ENCODE measurements around the gene FNDC3B. TPM values are rescaled to one million over a fixed set of nuclear protein-coding genes. Genes with fewer than 3 reads are reported as not detected.

Gene FNDC3B
- total and polyA plus RNA-seq, 2 of the 8 experiments (the other 6 are each of a cell fraction or from before 2014, with no cell fraction given) = 14.1 to 44.4 TPM

DNA sequence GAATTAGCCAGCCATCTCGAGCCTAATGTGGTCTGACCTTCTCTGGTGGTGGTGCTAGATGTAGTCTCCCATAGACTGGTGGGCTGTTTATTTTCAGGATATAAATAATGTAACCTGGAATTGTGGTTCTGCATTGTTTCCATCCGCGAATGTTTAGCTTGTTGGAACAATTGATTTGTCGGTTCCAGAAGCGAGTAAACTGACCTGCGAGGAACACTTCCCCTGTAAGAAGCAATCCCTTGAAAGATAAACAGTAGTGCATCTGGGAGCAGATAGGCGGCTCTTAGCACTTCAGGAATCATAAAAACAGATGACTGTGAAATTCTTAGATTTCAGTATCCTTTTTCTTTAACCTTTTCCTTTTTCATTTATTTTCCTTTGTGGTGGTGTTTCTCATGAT lies 251.1 kb downstream of the FNDC3B start:
- Histone ChIP-seq H3K18ac (ENCODE audit: extremely low read depth, low read length) (no peak overlapping the region), H4K91ac (replicated peaks; ENCODE audit: insufficient read length, low read length) (no peak overlapping the region), H2BK12ac (ENCODE audit: low read depth, low read length) (no peak overlapping the region), H3K56ac (replicated peaks; ENCODE audit: insufficient read length, low read depth, low read length) (no peak overlapping the region), H2BK120ac (replicated peaks; ENCODE audit: low read depth, low read length) (no peak overlapping the region), H3K79me1 (ENCODE audit: low read depth, low read length) (no peaks in the 10 kb centered on the region), H3K27me3 (replicated peaks in 1 of 4; ENCODE audit: control insufficient read depth in 3 of 4, extremely low read depth in 1 of 4, insufficient read depth in 3 of 4, low read length in 3 of 4) (no peaks in the 10 kb centered on the region), H3K4me1 (replicated peaks in 1 of 4; ENCODE audit: control insufficient read depth in 3 of 4, insufficient read depth in 4 of 4, low read length in 3 of 4) (no peaks in the 10 kb centered on the region), H2BK20ac (ENCODE audit: low read length) (no peak overlapping the region), H3K4me3 (ENCODE audit: extremely low read depth in 1 of 4, insufficient read depth in 2 of 4, low read depth in 3 of 4, low read length in 4 of 4) (no peak overlapping the region), H3K9me3 (ENCODE audit: insufficient read depth in 2 of 2, low read depth in 1 of 2, low read length in 1 of 2) (no peaks in the 10 kb centered on the region), H3K79me2 (ENCODE audit: control insufficient read depth in 1 of 2, insufficient read depth in 2 of 2, low read length in 2 of 2) (no peaks in the 10 kb centered on the region), H4K8ac (ENCODE audit: extremely low read depth, insufficient read depth, low read length) (no peak overlapping the region), H3K4ac (replicated peaks; ENCODE audit: insufficient read length, low read depth, low read length) (no peak overlapping the region), H3K23ac (ENCODE audit: insufficient read length) (no peak overlapping the region), H3K23me2 (ENCODE audit: low read depth, low read length) (no peaks in the 10 kb centered on the region), H3K14ac (ENCODE audit: insufficient read length) (no peak overlapping the region), H2AK5ac (ENCODE audit: low read depth, low read length) (no peak overlapping the region), H3K9ac (replicated peaks in 1 of 4; ENCODE audit: extremely low read depth in 1 of 4, low read depth in 3 of 4, low read length in 3 of 4) (no peak overlapping the region), H3K27ac (ENCODE audit: low read depth, low read length) (no peak overlapping the region), H4K20me1 (replicated peaks in 1 of 2; ENCODE audit: control insufficient read depth in 1 of 2, insufficient read depth in 2 of 2, low read length in 2 of 2) (no peaks in the 10 kb centered on the region), H2BK5ac (ENCODE audit: low read depth, low read length) (no peak overlapping the region), H2AFZ (ENCODE audit: low read length) (no peak overlapping the region), H4K5ac (ENCODE audit: insufficient read length, low read depth, low read length) (no peak overlapping the region), H3K4me2 (ENCODE audit: insufficient read depth in 1 of 2, low read depth in 2 of 2, low read length in 2 of 2) (no peak overlapping the region), H2BK15ac (ENCODE audit: low read length) (no peak overlapping the region; the same call in 1 of the 2 replicates), H3K36me3 (ENCODE audit: control insufficient read depth in 2 of 4, insufficient read depth in 4 of 4, low read length in 3 of 4) (peaks cover 2 to 14% (median 9%) of the 10 kb centered on the region in 4 experiments; a peak in 5 of 8 replicates)
- FAIRE-seq (no peak), DNase-seq (ENCODE audit: low read depth in 1 of 2, low spot score in 2 of 2) (no peak)
- 92% methylated on average over 7 of the region's 7 CpGs; no CpG with 5 or more reads in 1 of the 2 experiments for WGBS, 2 experiments (ENCODE audit: extremely low coverage in 1 of 2, insufficient coverage in 1 of 2, insufficient read length in 1 of 2, insufficient replicate concordance in 2 of 2, low coverage in 1 of 2, low lambda C conversion rate in 2 of 2, missing lambda C conversion rate in 1 of 2)
- CTCF ChIA-PET (ENCODE audit: partially characterized antibody) = interaction anchor here (0.7 to 2.6 kb wide), 3 partner anchors 10 to 42 kb away, joined by 3 to 8 read pairs (median 3); no protein-coding TSS in a partner anchor
- no peak for TF ChIP-seq RNF2 (IDR thresholded peaks at IDR 0.05; ENCODE audit: borderline replicate concordance, low read depth, low read length, missing control alignments, poor library complexity, severe bottlenecking)
- TF ChIP-seq MAFK (IDR thresholded peaks at IDR 0.05; ENCODE audit: low read depth, low read length) = no peak
- TF ChIP-seq RXRA (IDR thresholded peaks at IDR 0.05; ENCODE audit: insufficient read depth, low read depth, low read length) = no peak
- no peak for TF ChIP-seq GABPA (IDR thresholded peaks at IDR 0.05; ENCODE audit: borderline replicate concordance, insufficient read depth, low read length)
- no peak for TF ChIP-seq SIN3A (conservative IDR thresholded peaks at IDR 0.05 in 1 of 2, IDR thresholded peaks at IDR 0.05 in 1 of 2; ENCODE audit: low read depth in 1 of 2, low read length in 2 of 2)
- TF ChIP-seq FOSL1 (IDR thresholded peaks at IDR 0.05; ENCODE audit: insufficient read depth, low read depth, low read length) = no peak
- TF ChIP-seq, protein P1, sequence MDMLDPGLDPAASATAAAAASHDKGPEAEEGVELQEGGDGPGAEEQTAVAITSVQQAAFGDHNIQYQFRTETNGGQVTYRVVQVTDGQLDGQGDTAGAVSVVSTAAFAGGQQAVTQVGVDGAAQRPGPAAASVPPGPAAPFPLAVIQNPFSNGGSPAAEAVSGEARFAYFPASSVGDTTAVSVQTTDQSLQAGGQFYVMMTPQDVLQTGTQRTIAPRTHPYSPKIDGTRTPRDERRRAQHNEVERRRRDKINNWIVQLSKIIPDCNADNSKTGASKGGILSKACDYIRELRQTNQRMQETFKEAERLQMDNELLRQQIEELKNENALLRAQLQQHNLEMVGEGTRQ (IDR thresholded peaks at IDR 0.05; ENCODE audit: low read length) = no peak
- TF ChIP-seq POLR2AphosphoS5 (IDR thresholded peaks at IDR 0.05; ENCODE audit: low read depth, low read length) = no peak
- no peak for TF ChIP-seq POLR2A (IDR thresholded peaks at IDR 0.05; ENCODE audit: control extremely low read depth in 1 of 2, low read depth in 2 of 2, low read length in 2 of 2)
- POLR2A ChIA-PET (ENCODE audit: partially characterized antibody) = no interaction called here
